K562 (cell line): ENCODE data around the gene GALR3. TPM values are rescaled to one million over a fixed set of nuclear protein-coding genes. Genes with fewer than 3 reads are reported as not detected.

Source experiments
- ATAC-seq: fragments of 200-7000 bp; cut with Tn5 transposase; 3 replicates; pipeline ENCODE4 v1.9.1; 2020; ENCODE audit warnings: moderate library complexity
- BruUV-seq: library from RNA; stranded (reverse); fragments of 400-500 nt; replicated peaks from 2 replicates; lab custom pipeline; 2021; lab: Mats Ljungman, UMichigan
- CTCF ChIA-PET: fragments of 300-600 bp; formaldehyde crosslinking; extraction: SDS; loops from one replicate; lab custom pipeline; 2021; ENCODE audit warnings: low intra/inter-chr PET ratio; lab: Yijun Ruan, JAX
- POLR2A ChIA-PET: fragments of 300-600, 350-650 bp; sonication (Branson Sonifier 250); formaldehyde crosslinking; extraction: SDS; loops from one replicate; lab custom pipeline; 2021; ENCODE audit warnings: antibody characterized with exemption, inconsistent platforms; lab: Yijun Ruan, JAX
- DNase-seq, 4 experiments: peaks; one replicate each; pipeline versions ENCODE4 v3.0.0 to v3.0.0-alpha.2; 2011 to 2018; ENCODE audit warnings: low spot score in 3 of 4, mixed read lengths in 3 of 4; ENCODE audit errors: extremely low read depth in 1 of 4
- FAIRE-seq: peaks from 2 replicates; lab custom pipeline; 2011; peaks lifted over from hg19 to GRCh38; lab: Jason Lieb, UNC
- H2AFZ ChIP-seq: 2 replicates; pipeline ENCODE4 v1.6.0; 2011; ENCODE audit warnings: low read depth, low read length, control low read depth, inconsistent platforms
- H3K27ac ChIP-seq: fragments of 200-600 bp; 3 replicates; pipeline ENCODE4 v1.8.0; 2011; ENCODE audit warnings: low read depth, mild to moderate bottlenecking, control low read depth, inconsistent platforms, low read length, moderate library complexity, mixed read lengths; ENCODE audit errors: extremely low read depth
- H3K27me3 ChIP-seq, 2 experiments: fragments of 300-600 bp in 1 of 2; 2 replicates in 1 of 2; 3 replicates in 1 of 2; pipeline versions ENCODE4 v1.6.0 to v1.8.0; 2011; ENCODE audit warnings: inconsistent platforms in 2 of 2, low read length in 2 of 2, mild to moderate bottlenecking in 1 of 2, mixed read lengths in 1 of 2, moderate library complexity in 1 of 2; ENCODE audit not compliant: control insufficient read depth in 2 of 2, insufficient read depth in 2 of 2
- H3K36me3 ChIP-seq: fragments of 300-600 bp; 3 replicates; pipeline ENCODE4 v1.8.0; 2011; ENCODE audit warnings: mild to moderate bottlenecking, low read length, inconsistent platforms; ENCODE audit not compliant: control insufficient read depth, insufficient read depth
- H3K4me1 ChIP-seq, 2 experiments: fragments of 200-600 bp in 1 of 2; replicated peaks in 1 of 2; 2 replicates in 1 of 2; 3 replicates in 1 of 2; pipeline versions ENCODE4 v1.5.1 to v1.8.0; 2011; ENCODE audit warnings: inconsistent platforms in 2 of 2, low read length in 2 of 2, mild to moderate bottlenecking in 1 of 2, mixed read lengths in 1 of 2, moderate library complexity in 1 of 2; ENCODE audit not compliant: control insufficient read depth in 2 of 2, insufficient read depth in 2 of 2
- H3K4me2 ChIP-seq: 2 replicates; pipeline ENCODE4 v1.6.1; 2011; ENCODE audit warnings: low read length, control low read depth, inconsistent platforms, mixed read lengths; ENCODE audit not compliant: insufficient read depth
- H3K4me3 ChIP-seq: fragments of 200-600 bp; sonication (generic), shearing (Covaris generic); 2 replicates; pipeline ENCODE4 v1.5.1; 2016; ENCODE audit warnings: control low read depth, inconsistent platforms
- H3K79me2 ChIP-seq: fragments of 200-600 bp; 3 replicates; pipeline ENCODE4 v1.8.0; 2011; ENCODE audit warnings: low read length, inconsistent platforms; ENCODE audit not compliant: control insufficient read depth, insufficient read depth
- H3K9ac ChIP-seq, 2 experiments: 2 replicates each; pipeline versions ENCODE4 v1.6.0 to v1.6.1; 2011; ENCODE audit warnings: low read depth in 2 of 2, low read length in 2 of 2, control low read depth in 1 of 2, inconsistent platforms in 1 of 2, mild to moderate bottlenecking in 1 of 2, mixed read lengths in 1 of 2; ENCODE audit not compliant: insufficient read depth in 1 of 2
- H3K9me1 ChIP-seq: one replicate; pipeline ENCODE4 v1.6.0; 2011; ENCODE audit warnings: inconsistent platforms, mild to moderate bottlenecking, low read length, moderate library complexity; ENCODE audit not compliant: control insufficient read depth, insufficient read depth
- H3K9me3 ChIP-seq: replicated peaks from 2 replicates; pipeline ENCODE4 v1.5.1; 2011; ENCODE audit warnings: low read depth, low read length, inconsistent platforms; ENCODE audit not compliant: control insufficient read depth, insufficient read depth
- H4K20me1 ChIP-seq: replicated peaks from 2 replicates; pipeline ENCODE4 v1.6.1; 2011; ENCODE audit warnings: low read length, inconsistent platforms, mixed read lengths; ENCODE audit not compliant: control insufficient read depth, insufficient read depth
- ARID3B ChIP-seq: fragments of 250-450 bp; sonication (Bioruptor Pico); IDR thresholded peaks from 2 replicates; pipeline ENCODE4 v1.4.0; 2020; ENCODE audit warnings: borderline replicate concordance
- BRCA1 ChIP-seq, 2 experiments: fragments of 450-650 bp in 1 of 2; sonication (generic) in 1 of 2; formaldehyde crosslinking in 1 of 2; IDR thresholded peaks; 2 replicates each; pipeline versions ENCODE4 v1.5.0 to v1.6.1; 2017 to 2020; ENCODE audit warnings: mild to moderate bottlenecking in 1 of 2, missing genetic modification reagents in 1 of 2
- CHAMP1 ChIP-seq: fragments of 450-650 bp; IDR thresholded peaks from 2 replicates; pipeline ENCODE4 v1.6.1; 2016; ENCODE audit warnings: mild to moderate bottlenecking
- CREB5 ChIP-seq: fragments of 250-450 bp; sonication (Bioruptor Pico); IDR thresholded peaks from 2 replicates; pipeline ENCODE4 v1.5.0; 2020; ENCODE audit warnings: mild to moderate bottlenecking
- IFI16 ChIP-seq: fragments of 250-450 bp; sonication (Bioruptor Pico); IDR thresholded peaks from 2 replicates; pipeline ENCODE4 v2.1.2; 2022; ENCODE audit warnings: mild to moderate bottlenecking, inconsistent platforms
- MXI1 ChIP-seq: IDR thresholded peaks from 2 replicates; pipeline ENCODE4 v1.6.1; 2011; ENCODE audit warnings: low read depth, mild to moderate bottlenecking, improper control_type of control experiment, low read length
- PHB ChIP-seq: fragments of 250-450 bp; sonication (Bioruptor Pico); IDR thresholded peaks from 2 replicates; pipeline ENCODE4 v1.5.0; 2021
- SIN3B ChIP-seq: fragments of 450-650 bp; IDR thresholded peaks from 2 replicates; pipeline ENCODE4 v1.6.1; 2017; ENCODE audit warnings: low read depth, mild to moderate bottlenecking, moderate library complexity
- TCF7L2 ChIP-seq: fragments of 150-350 bp; IDR thresholded peaks from 2 replicates; pipeline ENCODE4 v1.6.1; 2016; ENCODE audit warnings: low read depth, mild to moderate bottlenecking, low read length, moderate library complexity
- ZNF398 ChIP-seq: fragments of 250-450 bp; sonication (Bioruptor Pico); IDR thresholded peaks from 2 replicates; pipeline ENCODE4 v1.8.0; 2021; ENCODE audit warnings: moderate library complexity, mild to moderate bottlenecking, inconsistent platforms
- ZNF655 ChIP-seq: fragments of 250-450 bp; sonication (Bioruptor Pico); IDR thresholded peaks from 2 replicates; pipeline ENCODE4 v1.5.0; 2021
- WGBS: fragments of 100-300 bp; shearing (Covaris generic); methylation state at CpG from one replicate; pipeline ENCODE4 v1.1.6; 2016; ENCODE audit warnings: low coverage, mixed read lengths; ENCODE audit not compliant: insufficient coverage; ENCODE audit errors: missing lambda C conversion rate; 5-methylcytosine and 5-hydroxymethylcytosine counted together
- in situ Hi-C: fragments of 300-500 bp; cut with MboI; formaldehyde crosslinking; loops from 4 replicates; pipeline ENCODE4 v1.15.0; 2018; ENCODE audit warnings: inconsistent platforms, mixed read lengths
- intact Hi-C: fragments of 100-400 bp; cut with micrococcal nuclease; formaldehyde crosslinking; loops from 2 replicates; pipeline ENCODE4 v1.14.2; 2022
- polyA plus RNA-seq, 8 experiments: library from polyadenylated mRNA; depleted of rRNA in 4 of 8; stranded (reverse) in 5 of 8; unstranded in 3 of 8; fragments of >200 nt; fragmentation: Nextera tagmentation in 2 of 8; fragmentation: Illumina TruSeq in 1 of 8; extraction: Ambion mirVana in 2 of 8; extraction: Trizol in 1 of 8; gene quantifications; 2 replicates each; pipeline versions ENCODE4 v1.2.1 to v1.2.3, GENCODE V29; 2011 to 2014; ENCODE audit warnings: inconsistent platforms in 1 of 8, missing spikeins in 1 of 8
- total RNA-seq, 7 experiments: library from RNA; depleted of rRNA in 6 of 7; stranded (reverse); fragments of >200 nt in 6 of 7; fragmentation: Illumina TruSeq in 2 of 7; extraction: Trizol in 2 of 7; gene quantifications; 2 replicates each; pipeline versions ENCODE4 v1.2.1 to v1.2.3, GENCODE V29; 2011 to 2021; ENCODE audit warnings: low replicate concordance in 1 of 7

The GALR3 gene
- total and polyA plus RNA-seq, 9 of the 15 experiments (the other 6 are each of a cell fraction or from before 2014, with no cell fraction given), result 0.13 TPM; not detected in 8

GRCh38 chr22:37775785-37776638 lies 47.2 kb upstream of the GALR3 start:
- WGBS, result 68% methylated on average over 10 of the region's 17 CpGs
- Histone ChIP-seq H3K9me3 (no peaks in the 10 kb centered on the region), H3K4me2 (no peak overlapping the region), H3K9me1 (no peaks in the 10 kb centered on the region), H3K4me3 (no peak overlapping the region), H4K20me1 (no peaks in the 10 kb centered on the region), H3K4me1 (peaks cover 5 to 7% of the 10 kb centered on the region in 2 experiments; a peak in 3 of 5 replicates), H3K27ac (no peak overlapping the region), H3K9ac (0 out of 4 replicates have a peak overlapping the region, but pooled peaks of 1 of the 2 experiments have one; percentile 17), H2AFZ (no peak overlapping the region), H3K79me2 (no peaks in the 10 kb centered on the region), H3K27me3 (no peaks in the 10 kb centered on the region), H3K36me3 (no peaks in the 10 kb centered on the region)
- FAIRE-seq, result no peak
- intact Hi-C loops (no loop called here), in situ Hi-C loops (no loop called here)
- ATAC-seq, result no peak
- no peak for DNase-seq
- ChIA-PET POLR2A (interaction anchor here (0.6 to 1.0 kb wide), 3 partner anchors 12 to 117 kb away, joined by 3 read pairs; no protein-coding TSS in a partner anchor), CTCF (no interaction called here)
- BruUV-seq, result no TSS peak
- TF ChIP-seq TCF7L2 (no peak), CREB5 (CRISPR knock-in tag) (no peak), SIN3B (no peak), BRCA1 (IDR thresholded peaks at IDR 0.05) (no peak), BRCA1 (CRISPR knock-in tag; IDR thresholded peaks at IDR 0.05) (no peak), IFI16 (no peak), ARID3B (CRISPR knock-in tag) (no peak), ZNF655 (no peak), MXI1 (no peak), ZNF398 (CRISPR knock-in tag) (no peak), CHAMP1 (no peak), PHB (CRISPR knock-in tag) (no peak)
